ENCODE results near the gene CCDC74A.
A peak's percentile ranks its signal among the peaks of the same experiment; 100 is the strongest.

The CCDC74A gene

GRCh38 chr2:131577812-131578211 lies 50.1 kb downstream of the CCDC74A start:
- peak overlapping the region; percentile 90 for H3K27ac ChIP-seq (ENCODE audit: low read depth, low read length)
- TF ChIP-seq CTCF (IDR thresholded peaks at IDR 0.05; ENCODE audit: low read depth, low read length, poor library complexity, severe bottlenecking) (no peak), EZH2phosphoT487 (IDR thresholded peaks at IDR 0.05; ENCODE audit: borderline replicate concordance, low read length) (no peak)

GRCh38 chr2:131580187-131580586 lies 52.5 kb downstream of the CCDC74A start:
- peaks cover 17% of the 10 kb centered on the region for H3F3A ChIP-seq (ENCODE audit: control insufficient read depth, insufficient read depth)
- no peaks in the 10 kb centered on the region for H4K20me1 ChIP-seq (ENCODE audit: control insufficient read depth, insufficient read depth, low read depth, low read length)
- peaks cover 92% of the 10 kb centered on the region for H3K4me1 ChIP-seq (ENCODE audit: control insufficient read depth, low read length)
- H3K79me2 ChIP-seq (ENCODE audit: control insufficient read depth, low read length), result no peaks in the 10 kb centered on the region
- H3K27ac ChIP-seq (ENCODE audit: low read depth, low read length), result peak overlapping the region; percentile 90
- no peaks in the 10 kb centered on the region for H3K9me2 ChIP-seq (replicated peaks; ENCODE audit: control insufficient read depth, low read length)
- H3K4me2 ChIP-seq (ENCODE audit: low read length), result peak overlapping the region; percentile 78
- no peaks in the 10 kb centered on the region for H3K27me3 ChIP-seq (ENCODE audit: control insufficient read depth, low read length)
- TF ChIP-seq CTCF (IDR thresholded peaks at IDR 0.05; ENCODE audit: low read depth, low read length, poor library complexity, severe bottlenecking) (peak; percentile 30), EZH2phosphoT487 (IDR thresholded peaks at IDR 0.05; ENCODE audit: borderline replicate concordance, low read length) (no peak)
- peak overlapping the region; percentile 49 for H3K4me3 ChIP-seq (ENCODE audit: low read length)
- H3K36me3 ChIP-seq (ENCODE audit: control insufficient read depth, low read length), result peaks cover 11% of the 10 kb centered on the region
- H3K9me3 ChIP-seq (ENCODE audit: control insufficient read depth, insufficient read depth, low read length), result no peaks in the 10 kb centered on the region

More at GRCh38 chr2:131577812-131578211, 50.1 kb downstream of the CCDC74A start:
- no peaks in the 10 kb centered on the region for H3K9me2 ChIP-seq (replicated peaks; ENCODE audit: control insufficient read depth, low read length)
- peak overlapping the region; percentile 50 for H3K4me3 ChIP-seq (ENCODE audit: low read length)
- H3K79me2 ChIP-seq (ENCODE audit: control insufficient read depth, low read length), result no peaks in the 10 kb centered on the region
- H4K20me1 ChIP-seq (ENCODE audit: control insufficient read depth, insufficient read depth, low read depth, low read length), result no peaks in the 10 kb centered on the region
- 0 out of 2 replicates have a peak, but pooled peaks cover 3% of the 10 kb centered on the region for H3F3A ChIP-seq (ENCODE audit: control insufficient read depth, insufficient read depth)
- peaks cover 82% of the 10 kb centered on the region for H3K4me1 ChIP-seq (ENCODE audit: control insufficient read depth, low read length)
- H3K9me3 ChIP-seq (ENCODE audit: control insufficient read depth, insufficient read depth, low read length), result no peaks in the 10 kb centered on the region
- H3K36me3 ChIP-seq (ENCODE audit: control insufficient read depth, low read length), result peaks cover 11% of the 10 kb centered on the region
- no peaks in the 10 kb centered on the region for H3K27me3 ChIP-seq (ENCODE audit: control insufficient read depth, low read length)
- H3K4me2 ChIP-seq (ENCODE audit: low read length), result peak overlapping the region; percentile 68

Measured in DOHH2 (cell line).